Naive B cell (primary cell): ENCODE results near the gene USP43. TPM values are rescaled to one million over a fixed set of nuclear protein-coding genes. Genes with fewer than 3 reads are reported as not detected.

ENCODE experiments used
- ATAC-seq, 2 donors: fragments of 150-1000 bp; cut with Tn5 transposase; 2 replicates each; pipeline ENCODE4 v1.10.0; 2021; ENCODE audit warnings: low read depth in 2 of 2, mild to moderate bottlenecking in 2 of 2, moderate library complexity in 2 of 2
- DNase-seq: peaks from one replicate; pipeline ENCODE4 v3.0.0; 2022
- H3K27ac Mint-ChIP-seq, 6 donors: one replicate each; pipeline ENCODE4 v1.8.0; 2020 to 2022; ENCODE audit warnings: mild to moderate bottlenecking in 6 of 6, mixed read lengths in 6 of 6, moderate library complexity in 5 of 6, inconsistent platforms in 2 of 6
- H3K27me3 Mint-ChIP-seq, 3 donors: one replicate each; pipeline ENCODE4 v1.8.0; 2021 to 2022; ENCODE audit warnings: mixed read lengths in 3 of 3, mild to moderate bottlenecking in 1 of 3
- H3K36me3 Mint-ChIP-seq, 2 donors: one replicate each; pipeline ENCODE4 v1.8.0; 2020 to 2022; ENCODE audit warnings: mixed read lengths in 2 of 2, inconsistent platforms in 1 of 2, mild to moderate bottlenecking in 1 of 2
- H3K4me1 Mint-ChIP-seq, 3 donors: one replicate each; pipeline ENCODE4 v1.8.0; 2020 to 2022; ENCODE audit warnings: mixed read lengths in 3 of 3, inconsistent platforms in 1 of 3, mild to moderate bottlenecking in 1 of 3, moderate library complexity in 1 of 3
- H3K4me3 Mint-ChIP-seq, 8 donors: one replicate each; pipeline ENCODE4 v1.8.0; 2020 to 2022; ENCODE audit warnings: mild to moderate bottlenecking in 8 of 8, mixed read lengths in 8 of 8, moderate library complexity in 8 of 8, inconsistent platforms in 2 of 8
- H3K9me3 Mint-ChIP-seq, 7 donors: one replicate each; pipeline ENCODE4 v1.8.0; 2020 to 2022; ENCODE audit warnings: mixed read lengths in 7 of 7, mild to moderate bottlenecking in 5 of 7, inconsistent platforms in 2 of 7, moderate library complexity in 1 of 7
- polyA plus RNA-seq, 6 donors: library from polyadenylated mRNA; unstranded; fragments of 300-500 nt; fragmentation: Illumina TruSeq; gene quantifications; one replicate each; pipeline ENCODE4 v1.2.3, GENCODE V29; 2021; ENCODE audit warnings: low read depth in 6 of 6

USP43 gene
- polyA plus RNA-seq, 6 donors from 2014 or later, result not detected

- no peak overlapping the region for H3K4me3 Mint-ChIP-seq
- no peaks in the 10 kb centered on the region for H3K4me1 Mint-ChIP-seq
- no peaks in the 10 kb centered on the region for H3K36me3 Mint-ChIP-seq
- no peaks in the 10 kb centered on the region for H3K27me3 Mint-ChIP-seq
- no peak for ATAC-seq
- H3K27ac Mint-ChIP-seq, result no peak overlapping the region
- DNase-seq, result no peak
- H3K9me3 Mint-ChIP-seq, result peaks cover 0 to 11% (median 4%) of the 10 kb centered on the region in 7 donors
Observed at GRCh38 chr17:9669551-9670008, 24.3 kb downstream of the USP43 start.

GRCh38 chr17:9670596-9670995, 25.3 kb downstream of the USP43 start:
- Mint-ChIP-seq H3K27me3 (no peaks in the 10 kb centered on the region), H3K27ac (no peak overlapping the region), H3K4me1 (no peaks in the 10 kb centered on the region), H3K9me3 (peaks cover 0 to 8% (median 1%) of the 10 kb centered on the region in 7 donors), H3K36me3 (no peaks in the 10 kb centered on the region), H3K4me3 (peak overlapping the region in 1 of 8 donors; percentile 21)
- no peak for DNase-seq
- no peak for ATAC-seq

- no peak for ATAC-seq
- H3K4me3 Mint-ChIP-seq, result no peak overlapping the region
- no peaks in the 10 kb centered on the region for H3K36me3 Mint-ChIP-seq
- no peaks in the 10 kb centered on the region for H3K4me1 Mint-ChIP-seq
- H3K27me3 Mint-ChIP-seq, result no peaks in the 10 kb centered on the region
- no peak for DNase-seq
- no peak overlapping the region for H3K27ac Mint-ChIP-seq
- H3K9me3 Mint-ChIP-seq, result peaks cover 0 to 4% (median 0%) of the 10 kb centered on the region in 7 donors
Observed at GRCh38 chr17:9671559-9671958, 26.2 kb downstream of the USP43 start.

GRCh38 chr17:9672266-9672665, 26.9 kb downstream of the USP43 start:
- H3K9me3 Mint-ChIP-seq, result peaks cover 0 to 1% (median 0%) of the 10 kb centered on the region in 7 donors
- no peak overlapping the region for H3K4me3 Mint-ChIP-seq
- no peaks in the 10 kb centered on the region for H3K36me3 Mint-ChIP-seq
- DNase-seq, result no peak
- no peak overlapping the region for H3K27ac Mint-ChIP-seq
- H3K4me1 Mint-ChIP-seq, result no peaks in the 10 kb centered on the region
- no peak for ATAC-seq
- no peaks in the 10 kb centered on the region for H3K27me3 Mint-ChIP-seq

GRCh38 chr17:9672691-9673090, 27.4 kb downstream of the USP43 start:
- DNase-seq (no peak), ATAC-seq (no peak)
- H3K9me3 Mint-ChIP-seq, result peaks cover 0 to 1% (median 0%) of the 10 kb centered on the region in 7 donors
- H3K36me3 Mint-ChIP-seq, result no peaks in the 10 kb centered on the region
- H3K27ac Mint-ChIP-seq, result no peak overlapping the region
- no peak overlapping the region for H3K4me3 Mint-ChIP-seq
- H3K4me1 Mint-ChIP-seq, result no peaks in the 10 kb centered on the region
- H3K27me3 Mint-ChIP-seq, result no peaks in the 10 kb centered on the region

- H3K36me3 Mint-ChIP-seq, result no peaks in the 10 kb centered on the region
- no peak overlapping the region for H3K27ac Mint-ChIP-seq
- DNase-seq (no peak), ATAC-seq (no peak)
- no peaks in the 10 kb centered on the region for H3K4me1 Mint-ChIP-seq
- peaks cover 0 to 15% (median 13%) of the 10 kb centered on the region in 7 donors for H3K9me3 Mint-ChIP-seq
- H3K4me3 Mint-ChIP-seq, result no peak overlapping the region
- H3K27me3 Mint-ChIP-seq, result no peaks in the 10 kb centered on the region
Observed at GRCh38 chr17:9676084-9676483, 30.8 kb downstream of the USP43 start.

- no peak overlapping the region for H3K4me3 Mint-ChIP-seq
- ATAC-seq (no peak), DNase-seq (no peak)
- H3K27ac Mint-ChIP-seq, result no peak overlapping the region
- no peaks in the 10 kb centered on the region for H3K36me3 Mint-ChIP-seq
- H3K4me1 Mint-ChIP-seq, result no peaks in the 10 kb centered on the region
- H3K27me3 Mint-ChIP-seq, result no peaks in the 10 kb centered on the region
- peaks cover 0 to 15% (median 13%) of the 10 kb centered on the region in 7 donors for H3K9me3 Mint-ChIP-seq
Observed at GRCh38 chr17:9676820-9677310, 31.5 kb downstream of the USP43 start.

- Mint-ChIP-seq H3K9me3 (peaks cover 0 to 15% (median 13%) of the 10 kb centered on the region in 7 donors), H3K36me3 (no peaks in the 10 kb centered on the region), H3K4me1 (no peaks in the 10 kb centered on the region), H3K27ac (no peak overlapping the region), H3K27me3 (no peaks in the 10 kb centered on the region), H3K4me3 (no peak overlapping the region)
- ATAC-seq (no peak), DNase-seq (no peak)
Observed at GRCh38 chr17:9677411-9677810, 32.1 kb downstream of the USP43 start.

- Mint-ChIP-seq H3K4me1 (no peaks in the 10 kb centered on the region), H3K9me3 (peaks cover 0 to 15% (median 14%) of the 10 kb centered on the region in 7 donors), H3K36me3 (no peaks in the 10 kb centered on the region), H3K27me3 (no peaks in the 10 kb centered on the region), H3K4me3 (no peak overlapping the region), H3K27ac (no peak overlapping the region)
- DNase-seq (no peak), ATAC-seq (no peak)
Observed at GRCh38 chr17:9677896-9678295, 32.6 kb downstream of the USP43 start.

- H3K4me1 Mint-ChIP-seq, result no peaks in the 10 kb centered on the region
- peaks cover 0 to 8% (median 6%) of the 10 kb centered on the region in 7 donors for H3K9me3 Mint-ChIP-seq
- H3K36me3 Mint-ChIP-seq, result no peaks in the 10 kb centered on the region
- H3K27ac Mint-ChIP-seq, result no peak overlapping the region
- DNase-seq, result no peak
- no peak overlapping the region for H3K4me3 Mint-ChIP-seq
- ATAC-seq, result no peak
- no peaks in the 10 kb centered on the region for H3K27me3 Mint-ChIP-seq
Observed at GRCh38 chr17:9684955-9685621, 39.8 kb downstream of the USP43 start.

GRCh38 chr17:9693755-9694154, 48.4 kb downstream of the USP43 start:
- Mint-ChIP-seq H3K4me1 (no peaks in the 10 kb centered on the region), H3K27me3 (no peaks in the 10 kb centered on the region), H3K4me3 (no peak overlapping the region), H3K27ac (no peak overlapping the region), H3K9me3 (peaks cover 0 to 2% (median 0%) of the 10 kb centered on the region in 7 donors), H3K36me3 (no peaks in the 10 kb centered on the region)
- ATAC-seq (no peak), DNase-seq (no peak)

GRCh38 chr17:9696279-9697044, 51.1 kb downstream of the USP43 start:
- Mint-ChIP-seq H3K36me3 (no peaks in the 10 kb centered on the region), H3K9me3 (peaks cover 0 to 2% (median 0%) of the 10 kb centered on the region in 7 donors), H3K27me3 (no peaks in the 10 kb centered on the region), H3K4me1 (no peaks in the 10 kb centered on the region), H3K27ac (peak overlapping the region in 2 of 6 donors; percentile 3 to 80), H3K4me3 (no peak overlapping the region)
- ATAC-seq (no peak), DNase-seq (no peak)

GRCh38 chr17:9700136-9700535, 54.8 kb downstream of the USP43 start:
- Mint-ChIP-seq H3K4me1 (peaks cover 0 to 13% (median 8%) of the 10 kb centered on the region in 3 donors), H3K27me3 (no peaks in the 10 kb centered on the region), H3K36me3 (no peaks in the 10 kb centered on the region), H3K27ac (no peak overlapping the region), H3K9me3 (peaks cover 0 to 2% (median 0%) of the 10 kb centered on the region in 7 donors), H3K4me3 (no peak overlapping the region)
- DNase-seq (no peak), ATAC-seq (no peak)
